NCI-H460 (cell line): ENCODE data around the gene ALX4. TPM values are rescaled to one million over a fixed set of nuclear protein-coding genes. Genes with fewer than 3 reads are reported as not detected.

Experiments used
- DNase-seq: peaks from one replicate; pipeline ENCODE4 v3.0.0-alpha.2; 2016; ENCODE audit warnings: low read depth; ENCODE audit errors: extremely low read depth
- total RNA-seq: library from RNA; depleted of rRNA; stranded (reverse); fragments of >200 nt; shearing (Covaris generic); gene quantifications from 2 replicates; pipeline ENCODE4 v1.2.3, GENCODE V29; 2014; rRNA removed

The ALX4 gene
- total RNA-seq, 1 experiment from 2014 or later: 0.62 TPM

DNA sequence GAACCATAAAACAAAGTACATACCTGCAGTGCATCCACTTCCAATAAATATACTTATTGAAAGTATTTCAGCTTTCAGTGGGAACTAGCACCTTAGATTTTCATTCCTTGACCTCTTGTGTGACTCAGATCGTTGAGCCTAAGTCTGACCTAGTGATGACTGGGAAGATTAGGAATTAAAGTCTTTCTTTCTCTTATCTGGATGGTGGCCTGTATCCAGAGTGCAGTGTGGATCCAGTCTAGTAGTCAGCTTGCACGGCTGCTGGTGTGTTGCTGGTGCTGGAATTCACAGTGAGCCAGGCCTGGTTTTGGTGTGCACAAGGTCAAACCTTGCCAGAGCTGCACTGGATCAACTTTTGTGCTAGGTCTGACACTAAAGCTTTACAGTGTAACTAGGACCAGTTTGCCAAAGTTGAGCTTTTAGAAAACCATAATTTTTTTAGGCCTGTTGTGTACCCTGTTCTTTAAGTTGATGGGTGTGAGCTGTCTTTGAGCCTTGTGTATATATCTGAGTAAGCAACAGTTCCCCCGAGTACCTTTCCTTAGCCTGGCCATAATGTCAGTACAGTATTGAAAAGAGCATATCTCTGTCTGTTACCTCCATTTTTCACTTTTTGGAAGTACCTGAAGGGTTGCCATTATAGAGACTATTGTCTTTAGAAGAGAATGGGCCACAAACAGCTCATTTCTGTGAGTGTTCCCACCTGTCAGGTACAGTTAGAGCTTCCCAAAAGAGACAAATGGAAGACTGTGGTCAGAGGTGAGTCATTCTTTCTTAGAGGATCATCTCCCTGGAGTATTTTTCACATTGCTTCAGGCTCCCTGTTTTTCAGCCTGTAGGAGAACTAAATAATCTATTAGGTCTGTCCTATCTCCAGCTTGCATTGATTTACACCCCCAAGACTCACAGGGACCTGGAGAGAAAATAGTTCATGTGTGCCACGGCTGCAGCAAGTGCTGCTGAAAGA lies 89.8 kb downstream of the ALX4 start:
- DNase-seq: no peak

DNA sequence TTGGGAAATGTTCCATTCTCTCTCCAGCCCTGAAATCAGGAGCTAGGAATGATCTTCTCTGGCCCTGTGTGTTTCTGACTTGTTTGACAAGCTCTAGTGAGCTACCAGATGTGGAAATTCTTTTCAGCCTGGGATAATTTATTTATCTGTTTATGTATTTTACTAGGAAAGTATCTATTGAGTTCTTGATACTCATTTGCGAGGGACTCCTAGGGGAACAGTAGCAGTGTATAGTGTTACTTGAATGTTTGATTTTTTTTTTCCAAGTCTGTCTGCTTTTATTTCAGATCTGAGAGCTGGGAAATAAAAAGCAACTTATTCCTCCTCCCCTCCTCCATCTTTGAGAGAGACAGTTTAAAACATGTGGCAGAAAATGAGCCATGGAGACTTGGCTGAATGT lies 92.5 kb downstream of the ALX4 start:
- no peak for DNase-seq

DNA sequence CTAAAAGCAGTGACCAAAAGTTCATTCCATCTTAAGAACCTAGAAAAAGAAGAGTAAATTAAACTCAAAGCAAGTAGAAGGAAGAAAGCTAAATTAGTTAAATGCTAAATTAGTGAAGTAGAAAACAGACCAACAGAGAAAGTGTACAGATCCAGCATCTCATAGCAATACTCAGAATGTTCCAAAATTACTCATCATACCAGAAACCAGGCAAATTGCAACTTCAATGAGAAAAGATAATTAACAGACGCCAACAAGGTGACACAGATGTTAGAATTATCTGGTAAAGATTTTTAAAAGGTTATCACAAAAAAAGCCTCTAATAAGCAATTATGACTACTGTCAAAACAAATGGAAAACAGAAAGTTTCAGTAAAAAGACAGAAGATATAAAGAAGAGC lies 96.8 kb downstream of the ALX4 start:
- DNase-seq: no peak

DNA sequence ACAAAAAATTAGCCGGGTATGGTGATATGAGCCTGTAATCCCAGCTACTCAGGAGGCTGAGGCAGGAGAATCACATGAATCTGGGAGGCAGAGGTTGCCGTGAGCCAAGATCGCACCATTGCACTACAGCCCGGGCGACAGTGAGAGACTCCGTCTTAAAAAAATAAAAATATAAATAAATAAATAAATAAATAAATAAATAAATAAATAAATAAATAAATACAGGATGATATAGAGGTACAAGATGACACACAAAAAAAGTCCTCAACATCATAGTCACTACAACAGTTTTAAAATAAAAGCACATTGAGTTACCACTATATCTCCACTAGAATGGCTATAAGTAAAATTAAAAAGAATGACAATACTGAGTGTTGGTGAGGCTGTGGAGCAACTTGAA lies 97.8 kb downstream of the ALX4 start:
- DNase-seq: no peak

Other genes starting within 250 kb of the ALX4 start
- gene ACCS, start 243.9 kb downstream of the ALX4 start, total RNA-seq: 5.9 and 6.2 TPM in 2 replicates
- gene EXT2, start 214.5 kb downstream of the ALX4 start, total RNA-seq: 63.8 and 70.5 TPM in 2 replicates